ENCODE results near the gene COX14.

The COX14 gene

DNA sequence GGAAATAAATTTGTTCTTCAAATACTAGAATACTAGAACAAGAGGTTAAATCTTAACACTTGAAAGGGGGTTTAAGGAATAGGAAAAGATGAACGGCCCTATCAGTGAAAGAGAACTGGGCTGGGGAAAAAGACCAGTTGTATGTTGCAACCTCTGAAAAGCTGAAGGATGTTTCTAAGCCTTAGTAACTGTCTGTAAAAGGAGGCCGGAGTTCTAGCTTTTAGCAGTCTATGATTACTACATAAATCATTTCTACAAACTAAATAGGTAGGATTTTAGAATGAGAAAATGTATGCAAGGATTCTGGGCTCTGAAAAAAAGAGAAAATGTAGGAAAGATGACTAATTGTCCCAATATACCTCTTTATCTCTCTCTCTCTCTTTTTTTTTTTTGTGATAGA is 50.2 kb downstream of the COX14 start:
- DNase-seq: no peak

DNA sequence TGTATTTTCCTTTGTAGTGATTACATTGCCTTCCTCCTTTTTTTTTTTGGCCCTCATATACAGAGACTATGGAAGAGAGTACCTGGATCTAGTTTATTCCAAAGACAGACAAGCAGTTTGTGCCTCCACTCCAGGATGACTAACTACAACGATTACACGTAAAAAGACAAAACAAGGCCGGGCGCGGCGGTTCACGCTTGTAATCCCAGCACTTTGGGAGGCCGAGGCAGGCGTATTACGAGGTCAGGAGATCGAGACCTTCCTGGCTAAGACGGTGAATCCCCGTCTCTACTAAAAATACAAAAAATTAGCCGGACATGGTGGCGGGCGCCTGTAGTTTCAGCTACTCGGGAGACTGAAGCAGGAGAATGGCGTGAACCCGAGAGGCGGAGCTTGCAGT is 52.9 kb downstream of the COX14 start:
- no peak for DNase-seq

DNA sequence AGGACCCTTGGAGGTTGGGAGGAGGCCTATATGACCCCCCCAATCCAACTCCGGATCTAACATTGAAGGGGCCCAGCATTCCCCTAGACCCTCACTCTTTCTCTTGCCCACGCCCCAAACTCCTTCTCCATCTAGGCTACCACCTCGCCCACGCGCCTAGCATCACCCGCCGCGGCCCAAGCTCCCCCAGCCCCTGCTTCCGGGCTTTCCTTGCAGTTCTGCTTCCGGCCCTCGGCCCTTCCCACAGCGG is 54.7 kb downstream of the COX14 start:
- DNase-seq: peak; percentile 60

DNA sequence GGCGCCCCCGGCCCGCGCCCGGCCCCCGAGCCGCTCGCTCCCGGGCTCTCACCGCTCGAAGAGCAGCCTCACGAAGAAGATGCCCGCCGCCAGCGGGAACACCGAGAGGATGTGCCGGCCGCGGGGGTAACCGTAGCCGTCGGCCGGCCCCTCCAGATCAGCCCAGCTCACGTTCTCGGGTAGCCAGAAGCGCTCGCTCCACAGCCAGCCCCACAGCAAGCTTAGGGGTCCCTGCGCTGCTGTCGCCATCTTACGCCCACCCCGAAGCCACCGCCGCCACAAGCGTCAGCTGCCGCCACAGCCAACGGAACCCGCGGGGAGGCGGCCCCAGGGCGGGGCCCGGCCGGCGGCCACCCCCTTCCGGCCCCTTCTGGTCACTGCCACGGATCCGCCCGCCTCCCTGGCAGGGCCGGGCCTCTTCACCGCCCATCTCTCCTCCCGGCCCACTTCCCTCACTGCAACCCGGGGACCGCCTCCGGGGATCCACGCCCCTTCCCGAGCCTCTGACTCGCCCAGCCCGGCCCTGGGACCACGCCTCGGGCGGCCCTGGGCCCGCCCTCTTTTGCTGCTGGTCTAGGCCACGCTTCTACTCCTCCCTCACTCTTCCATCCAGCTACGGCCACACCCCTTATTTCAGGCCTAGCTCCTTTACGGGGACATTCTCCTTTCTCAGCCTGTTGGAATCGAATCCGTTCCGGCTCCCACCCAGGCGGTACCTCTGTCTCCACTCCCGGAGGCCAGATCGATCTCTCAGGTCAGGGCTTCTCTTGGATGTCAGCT is 55.2 kb downstream of the COX14 start, which contains the start of gene CERS5:
Gene CERS5, minus strand, starts transcription at position 321 of the 780 bp plus-strand sequence. Its CDS starts 72 bp downstream, at position 249.
- DNase-seq: peak; percentile 95
